ENCODE results near the gene ERCC6L2.

ERCC6L2 gene

GRCh38 chr9:95875305-95876137 lies at the start of gene ERCC6L2:
Gene ERCC6L2 (plus strand): TSS chr9:95875691. CDS start chr9:95876039, 348 bp downstream.
- no peak for FAIRE-seq

GRCh38 chr9:95826183-95826838 lies 49.2 kb upstream of the ERCC6L2 start:
- no peak for FAIRE-seq

GRCh38 chr9:95830768-95831167 lies 44.7 kb upstream of the ERCC6L2 start:
- FAIRE-seq = no peak

GRCh38 chr9:95831810-95832209 lies 43.7 kb upstream of the ERCC6L2 start:
- no peak for FAIRE-seq

GRCh38 chr9:95833546-95834178 lies 41.8 kb upstream of the ERCC6L2 start:
- no peak for FAIRE-seq

GRCh38 chr9:95834281-95834907 lies 41.1 kb upstream of the ERCC6L2 start:
- FAIRE-seq = no peak

- no peak for FAIRE-seq
Measured at GRCh38 chr9:95835393-95835792, 40.1 kb upstream of the ERCC6L2 start.

- FAIRE-seq = no peak
Measured at GRCh38 chr9:95836072-95836471, 39.4 kb upstream of the ERCC6L2 start.

- no peak for FAIRE-seq
Measured at GRCh38 chr9:95839012-95839411, 36.5 kb upstream of the ERCC6L2 start.

- no peak for FAIRE-seq
Measured at GRCh38 chr9:95840074-95840473, 35.4 kb upstream of the ERCC6L2 start.

GRCh38 chr9:95841377-95841776 lies 34.1 kb upstream of the ERCC6L2 start:
- FAIRE-seq = no peak

GRCh38 chr9:95845751-95846150 lies 29.7 kb upstream of the ERCC6L2 start:
- no peak for FAIRE-seq

- no peak for FAIRE-seq
Measured at GRCh38 chr9:95848764-95849163, 26.7 kb upstream of the ERCC6L2 start.

GRCh38 chr9:95852059-95853032 lies 23.1 kb upstream of the ERCC6L2 start:
- no peak for FAIRE-seq

- no peak for FAIRE-seq
Measured at GRCh38 chr9:95854386-95855020, 21.0 kb upstream of the ERCC6L2 start.

GRCh38 chr9:95855961-95856360 lies 19.5 kb upstream of the ERCC6L2 start:
- FAIRE-seq = no peak

- FAIRE-seq = no peak
Measured at GRCh38 chr9:95857124-95857523, 18.4 kb upstream of the ERCC6L2 start.

GRCh38 chr9:95857896-95858295 lies 17.6 kb upstream of the ERCC6L2 start:
- no peak for FAIRE-seq

- FAIRE-seq = peak; percentile 21
Measured at GRCh38 chr9:95862343-95862742, 13.1 kb upstream of the ERCC6L2 start.

GRCh38 chr9:95864852-95865580 lies 10.5 kb upstream of the ERCC6L2 start:
- no peak for FAIRE-seq

GRCh38 chr9:95870352-95870751 lies 5.1 kb upstream of the ERCC6L2 start:
- no peak for FAIRE-seq
